ENCODE results near the gene DAB1.
"Not testable (repeated sequence)": the region's sequence is repeated elsewhere in the genome, so short reads cannot be mapped to it uniquely, and the experiment has no call there.

DNA sequence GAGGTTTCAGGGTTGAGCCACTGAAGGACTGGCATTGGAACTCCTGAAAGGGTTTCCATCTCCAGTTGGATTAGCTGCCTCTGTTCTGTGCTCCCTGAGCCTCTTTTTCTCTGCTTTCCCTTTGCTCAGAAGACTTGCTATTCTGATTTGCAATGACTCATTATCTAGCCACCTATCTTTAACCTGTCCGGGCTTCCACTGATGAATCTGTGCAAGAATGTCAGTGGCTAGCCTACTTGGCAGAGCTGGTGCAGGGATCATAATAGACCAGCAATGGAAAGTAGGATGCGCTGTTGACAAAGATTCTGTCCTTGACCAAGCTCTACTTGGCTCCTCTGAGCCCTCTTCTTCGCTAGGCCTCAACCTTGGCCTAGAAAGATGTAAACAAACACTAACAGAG lies 336.2 kb downstream of the DAB1 start:
- not testable (repeated sequence) for TF ChIP-seq MAFK (IDR thresholded peaks at IDR 0.05; ENCODE audit: low read depth, low read length); POLR2A (IDR thresholded peaks at IDR 0.05; ENCODE audit: control extremely low read depth in 1 of 2, low read depth in 2 of 2, low read length in 2 of 2); POU5F1 (IDR thresholded peaks at IDR 0.05; ENCODE audit: low read depth, low read length); KDM5A (IDR thresholded peaks at IDR 0.05; ENCODE audit: low read length); GABPA (IDR thresholded peaks at IDR 0.05; ENCODE audit: borderline replicate concordance, insufficient read depth, low read length); TEAD4 (IDR thresholded peaks at IDR 0.05; ENCODE audit: low read depth, low read length)
- TF ChIP-seq, protein P1, sequence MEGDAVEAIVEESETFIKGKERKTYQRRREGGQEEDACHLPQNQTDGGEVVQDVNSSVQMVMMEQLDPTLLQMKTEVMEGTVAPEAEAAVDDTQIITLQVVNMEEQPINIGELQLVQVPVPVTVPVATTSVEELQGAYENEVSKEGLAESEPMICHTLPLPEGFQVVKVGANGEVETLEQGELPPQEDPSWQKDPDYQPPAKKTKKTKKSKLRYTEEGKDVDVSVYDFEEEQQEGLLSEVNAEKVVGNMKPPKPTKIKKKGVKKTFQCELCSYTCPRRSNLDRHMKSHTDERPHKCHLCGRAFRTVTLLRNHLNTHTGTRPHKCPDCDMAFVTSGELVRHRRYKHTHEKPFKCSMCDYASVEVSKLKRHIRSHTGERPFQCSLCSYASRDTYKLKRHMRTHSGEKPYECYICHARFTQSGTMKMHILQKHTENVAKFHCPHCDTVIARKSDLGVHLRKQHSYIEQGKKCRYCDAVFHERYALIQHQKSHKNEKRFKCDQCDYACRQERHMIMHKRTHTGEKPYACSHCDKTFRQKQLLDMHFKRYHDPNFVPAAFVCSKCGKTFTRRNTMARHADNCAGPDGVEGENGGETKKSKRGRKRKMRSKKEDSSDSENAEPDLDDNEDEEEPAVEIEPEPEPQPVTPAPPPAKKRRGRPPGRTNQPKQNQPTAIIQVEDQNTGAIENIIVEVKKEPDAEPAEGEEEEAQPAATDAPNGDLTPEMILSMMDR (IDR thresholded peaks at IDR 0.05; ENCODE audit: control extremely low read depth in 1 of 3, insufficient read depth in 1 of 3, low read depth in 1 of 3, low read length in 3 of 3): not testable (repeated sequence)
- TF ChIP-seq, protein P2, sequence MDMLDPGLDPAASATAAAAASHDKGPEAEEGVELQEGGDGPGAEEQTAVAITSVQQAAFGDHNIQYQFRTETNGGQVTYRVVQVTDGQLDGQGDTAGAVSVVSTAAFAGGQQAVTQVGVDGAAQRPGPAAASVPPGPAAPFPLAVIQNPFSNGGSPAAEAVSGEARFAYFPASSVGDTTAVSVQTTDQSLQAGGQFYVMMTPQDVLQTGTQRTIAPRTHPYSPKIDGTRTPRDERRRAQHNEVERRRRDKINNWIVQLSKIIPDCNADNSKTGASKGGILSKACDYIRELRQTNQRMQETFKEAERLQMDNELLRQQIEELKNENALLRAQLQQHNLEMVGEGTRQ (IDR thresholded peaks at IDR 0.05; ENCODE audit: low read length): not testable (repeated sequence)

Measured in H1 (cell line).